ENCODE measurements around the gene GALNT2. TPM values are rescaled to one million over a fixed set of nuclear protein-coding genes. Genes with fewer than 3 reads are reported as not detected.

The GALNT2 gene
- total and polyA plus RNA-seq, 2 of the 4 experiments (the other 2 are of a cell fraction), result 50.4 to 189 TPM

GRCh38 chr1:230319014-230319747, 252.1 kb downstream of the GALNT2 start (continued):
- TF ChIP-seq USF2 (IDR thresholded peaks at IDR 0.05; ENCODE audit: low read depth, low read length) (no peak), CTCF (conservative IDR thresholded peaks at IDR 0.05; ENCODE audit: low read depth, low read length) (no peak), RAD21 (IDR thresholded peaks at IDR 0.05; ENCODE audit: low read length) (no peak), FOS (IDR thresholded peaks at IDR 0.05; ENCODE audit: low read depth, low read length) (no peak)

All from IMR-90 (cell line).